SK-N-MC (cell line): ENCODE results near the gene HOXB7.

ENCODE experiments used
- EZH2 ChIP-seq: fragments of 200-600 bp; sonication (generic); IDR thresholded peaks from one replicate; pipeline ENCODE4 v1.6.1; 2017; ENCODE audit warnings: antibody characterized with exemption
- FOXP2 ChIP-seq: optimal IDR thresholded peaks from 2 replicates; pipeline ENCODE3; 2011; ENCODE audit warnings: mild to moderate bottlenecking, moderate library complexity; ENCODE audit not compliant: insufficient read depth; ENCODE audit errors: extremely low read length, control extremely low read depth
- POLR2AphosphoS5 ChIP-seq: IDR thresholded peaks from 2 replicates; pipeline ENCODE4 v1.6.1; 2012; ENCODE audit warnings: mild to moderate bottlenecking, low read depth, low read length, borderline replicate concordance

- TF ChIP-seq POLR2AphosphoS5, result no peak
- no peak for TF ChIP-seq EZH2
- no peak for TF ChIP-seq FOXP2
Measured at GRCh38 chr17:48568499-48569239, 42.1 kb downstream of the HOXB7 start.
